B cell (primary cell): ENCODE measurements around the gene RMI2. TPM values are rescaled to one million over a fixed set of nuclear protein-coding genes. Genes with fewer than 3 reads are reported as not detected.
"Not testable (repeated sequence)": the region's sequence is repeated elsewhere in the genome, so short reads cannot be mapped to it uniquely, and the experiment has no call there.

ENCODE experiments used
- ATAC-seq: fragments of 200-7000 bp; cut with Tn5 transposase; one replicate; pipeline ENCODE4 v1.10.0; 2021; ENCODE audit warnings: low read depth, mild to moderate bottlenecking, moderate number of reproducible peaks, moderate library complexity
- CTCF ChIA-PET: fragments of 350-600 bp; sonication (Branson Sonifier 250); formaldehyde crosslinking; loops from one replicate; lab custom pipeline; 2021; ENCODE audit warnings: antibody characterized with exemption, inconsistent platforms; lab: Charles Lee
- POLR2A ChIA-PET: fragments of 350-600 bp; sonication (Branson Sonifier 250); formaldehyde crosslinking; loops from one replicate; lab custom pipeline; 2021; ENCODE audit warnings: antibody characterized with exemption; lab: Charles Lee
- DNase-seq: peaks from one replicate; pipeline ENCODE4 v3.0.0; 2013
- H2AFZ ChIP-seq: 2 replicates; pipeline ENCODE4 v1.6.1; 2012; ENCODE audit warnings: mild to moderate bottlenecking, low read depth, low read length; ENCODE audit not compliant: insufficient read depth, poor library complexity, severe bottlenecking
- H3K27ac ChIP-seq, 2 donors: 1 replicate in 1 of 2; 2 replicates in 1 of 2; pipeline ENCODE4 v1.5.1; 2012 to 2013; ENCODE audit warnings: low read length in 2 of 2, mild to moderate bottlenecking in 2 of 2, moderate library complexity in 1 of 2
- H3K27me3 ChIP-seq, 4 experiments: fragments of 200-600 bp in 1 of 4; sonication (generic) in 1 of 4; replicated peaks in 1 of 4; 1 replicate in 2 of 4; 2 replicates in 2 of 4; pipeline versions ENCODE4 v1.6.1 to v1.7.0; 2013 to 2016; ENCODE audit warnings: low read length in 3 of 4, mild to moderate bottlenecking in 2 of 4, mixed read lengths in 1 of 4, moderate library complexity in 1 of 4; ENCODE audit not compliant: insufficient read depth in 4 of 4, control insufficient read depth in 3 of 4; ENCODE audit errors: control extremely low read depth in 1 of 4
- H3K36me3 ChIP-seq, 2 experiments: replicated peaks in 1 of 2; 1 replicate in 1 of 2; 2 replicates in 1 of 2; pipeline versions ENCODE4 v1.6.1 to v1.7.1; 2013; ENCODE audit warnings: low read length in 1 of 2; ENCODE audit not compliant: insufficient read depth in 2 of 2, control insufficient read depth in 1 of 2; ENCODE audit errors: control extremely low read depth in 1 of 2, extremely low read depth in 1 of 2
- H3K4me1 ChIP-seq, 2 donors: fragments of 200-600 bp in 1 of 2; sonication (generic) in 1 of 2; 1 replicate in 1 of 2; 2 replicates in 1 of 2; pipeline versions ENCODE4 v1.5.1 to v1.6.1; 2013 to 2017; ENCODE audit warnings: low read length in 2 of 2; ENCODE audit not compliant: control insufficient read depth in 2 of 2, insufficient read depth in 2 of 2
- H3K4me2 ChIP-seq: replicated peaks from 2 replicates; pipeline ENCODE3; 2012; ENCODE audit warnings: mild to moderate bottlenecking, low read depth, low read length; ENCODE audit not compliant: poor library complexity, severe bottlenecking
- H3K4me3 ChIP-seq, 5 experiments: fragments of 200-600 bp in 1 of 5; sonication (generic) in 1 of 5; 1 replicate in 3 of 5; 2 replicates in 2 of 5; pipeline versions ENCODE4 v1.5.1 to v1.7.0; 2011 to 2016; ENCODE audit warnings: low read length in 4 of 5, mild to moderate bottlenecking in 4 of 5, low read depth in 2 of 5, control low read depth in 1 of 5, moderate library complexity in 1 of 5; ENCODE audit not compliant: insufficient read depth in 1 of 5; ENCODE audit errors: control extremely low read depth in 1 of 5, extremely low read depth in 1 of 5
- H3K79me2 ChIP-seq: fragments of 200-600 bp; sonication (generic); one replicate; pipeline ENCODE4 v1.6.0; 2016; ENCODE audit warnings: low read length; ENCODE audit not compliant: control insufficient read depth, insufficient read depth
- H3K9ac ChIP-seq: fragments of 200-600 bp; sonication (generic); 2 replicates; pipeline ENCODE4 v1.6.1; 2017; ENCODE audit warnings: mild to moderate bottlenecking, low read length, moderate library complexity
- H3K9me3 ChIP-seq, 3 donors: one replicate each; pipeline versions ENCODE4 v1.6.1 to v1.7.1; 2013; ENCODE audit warnings: low read length in 2 of 3; ENCODE audit not compliant: control insufficient read depth in 2 of 3, insufficient read depth in 1 of 3; ENCODE audit errors: control extremely low read depth in 1 of 3
- H4K20me1 ChIP-seq: 2 replicates; pipeline ENCODE4 v1.6.0; 2012; ENCODE audit warnings: mild to moderate bottlenecking, low read length; ENCODE audit not compliant: insufficient read depth, control insufficient read depth, poor library complexity, severe bottlenecking
- H3K27ac Mint-ChIP-seq: one replicate; pipeline ENCODE4 v1.8.0; 2021; ENCODE audit warnings: mixed read lengths
- H3K27me3 Mint-ChIP-seq: one replicate; pipeline ENCODE4 v1.8.0; 2021; ENCODE audit warnings: mixed read lengths
- H3K4me1 Mint-ChIP-seq: one replicate; pipeline ENCODE4 v1.8.0; 2021; ENCODE audit warnings: mixed read lengths
- H3K4me3 Mint-ChIP-seq: one replicate; pipeline ENCODE4 v1.8.0; 2021; ENCODE audit warnings: mixed read lengths
- H3K9me3 Mint-ChIP-seq: one replicate; pipeline ENCODE4 v1.8.0; 2022; ENCODE audit warnings: mixed read lengths; ENCODE audit not compliant: insufficient read depth
- CTCF ChIP-seq: fragments of 200-600 bp; IDR thresholded peaks from one replicate; pipeline ENCODE4 v1.8.0; 2022; ENCODE audit warnings: antibody characterized with exemption, mild to moderate bottlenecking
- EZH2 ChIP-seq: IDR thresholded peaks from 2 replicates; pipeline ENCODE4 v1.6.1; 2012; ENCODE audit warnings: borderline replicate concordance, low read depth, mild to moderate bottlenecking, moderate library complexity, low read length; ENCODE audit not compliant: insufficient read depth, poor library complexity, severe bottlenecking
- WGBS: methylation state at CpG from one replicate; pipeline ENCODE4 v1.1.5; 2013; ENCODE audit warnings: missing lambda C conversion rate; ENCODE audit not compliant: insufficient coverage; 5-methylcytosine and 5-hydroxymethylcytosine counted together
- intact Hi-C: fragments of 100-400 bp; cut with micrococcal nuclease; formaldehyde crosslinking; loops from one replicate; pipeline ENCODE4 v1.10.0; 2022
- polyA plus RNA-seq: library from polyadenylated mRNA; depleted of rRNA; stranded (reverse); fragments of >200 nt; gene quantifications from 2 replicates; pipeline ENCODE4 v1.2.3, GENCODE V29; 2012
- total RNA-seq, 2 donors: library from RNA; stranded (reverse); fragments of 120-200 nt in 1 of 2; gene quantifications; 1 replicate in 1 of 2; 2 replicates in 1 of 2; pipeline versions ENCODE4 v1.2.3 to v1.2.4, GENCODE V29; 2013 to 2022

Gene RMI2
- total and polyA plus RNA-seq, 2 donors (not counting 1 experiment from before 2014, with no cell fraction given), result 2.3 to 27.0 TPM

GRCh38 chr16:11298143-11298900 is 46.9 kb upstream of the RMI2 start:
- H3K9me3 Mint-ChIP-seq, result no peaks in the 10 kb centered on the region
- ATAC-seq (no peak), DNase-seq (no peak)
- Histone ChIP-seq H3K4me3 (peak overlapping the region in 1 of 5 experiments; percentile 11), H3K9me3 (no peaks in the 10 kb centered on the region), H3K79me2 (no peaks in the 10 kb centered on the region), H4K20me1 (no peaks in the 10 kb centered on the region), H3K4me2 (peak overlapping the region; percentile 76), H3K27me3 (no peaks in the 10 kb centered on the region), H3K9ac (no peak overlapping the region), H3K4me1 (peaks cover 61 to 66% of the 10 kb centered on the region in 2 donors), H3K27ac (peak overlapping the region; percentile 67 to 73), H3K36me3 (no peaks in the 10 kb centered on the region), H2AFZ (peak overlapping the region; percentile 48)
- TF ChIP-seq CTCF (no peak), EZH2 (no peak)
- ChIA-PET CTCF (interaction anchor here (0.6 to 4.3 kb wide), 31 partner anchors 11 to 384 kb away, joined by 3 to 136 read pairs (median 5); partner anchors contain the start of genes DEXI, PRM2, RMI2 and SOCS1), POLR2A (interaction anchor here (0.6 to 4.5 kb wide), 22 partner anchors 11 to 534 kb away, joined by 3 to 118 read pairs (median 4); partner anchors contain the start of gene SOCS1)
- H3K27ac Mint-ChIP-seq, result peak overlapping the region; percentile 93
- H3K4me3 Mint-ChIP-seq, result peak overlapping the region; percentile 67
- intact Hi-C loops, result no loop called here
- 100% methylated on average over 1 of the region's 5 CpGs for WGBS
- peaks cover 65% of the 10 kb centered on the region for H3K4me1 Mint-ChIP-seq
- no peaks in the 10 kb centered on the region for H3K27me3 Mint-ChIP-seq

GRCh38 chr16:11298950-11299547 is 46.2 kb upstream of the RMI2 start:
- H4K20me1 ChIP-seq, H3K9ac ChIP-seq, H3K4me3 ChIP-seq, H3K27me3 Mint-ChIP-seq, H3K27ac ChIP-seq, H3K79me2 ChIP-seq, ATAC-seq, H3K36me3 ChIP-seq, H2AFZ ChIP-seq, H3K27me3 ChIP-seq, intact Hi-C loops, H3K9me3 ChIP-seq, H3K9me3 Mint-ChIP-seq: not testable (repeated sequence)
- H3K4me2 ChIP-seq, result peak overlapping the region; percentile 76
- H3K4me1 ChIP-seq, result peaks cover 55 to 60% of the 10 kb centered on the region in 2 donors
- Mint-ChIP-seq H3K4me1 (peaks cover 61% of the 10 kb centered on the region), H3K4me3 (peak overlapping the region; percentile 48), H3K27ac (peak overlapping the region; percentile 75)
- WGBS, result 50% methylated on average over 8 of the region's 13 CpGs
- DNase-seq, result peak; percentile 46
- POLR2A ChIA-PET, result interaction anchor here (0.6 to 4.5 kb wide), 12 partner anchors 11 to 533 kb away, joined by 3 to 118 read pairs (median 12); partner anchors contain the start of gene SOCS1
- CTCF ChIA-PET, result interaction anchor here (0.6 to 4.3 kb wide), 16 partner anchors 12 to 345 kb away, joined by 3 to 136 read pairs (median 14); partner anchors contain the start of genes RMI2 and SOCS1
